PFSK-1 (cell line): ENCODE results near the gene CDT1.

Experiments
- FOXP2 ChIP-seq: optimal IDR thresholded peaks from 2 replicates; pipeline ENCODE3; 2011; ENCODE audit warnings: borderline replicate concordance, control low read depth, inconsistent platforms; ENCODE audit not compliant: insufficient read depth; ENCODE audit errors: extremely low read length, extremely low read depth
- POLR2AphosphoS5 ChIP-seq: IDR thresholded peaks from 2 replicates; pipeline ENCODE4 v1.6.1; 2012; ENCODE audit warnings: low read depth, mild to moderate bottlenecking, control low read depth, low read length, moderate library complexity
- SIN3A ChIP-seq: IDR thresholded peaks from 2 replicates; pipeline ENCODE4 v1.6.1; 2012; ENCODE audit warnings: mild to moderate bottlenecking, low read length, moderate library complexity, borderline replicate concordance; ENCODE audit not compliant: insufficient read depth
- TAF1 ChIP-seq: IDR thresholded peaks from 2 replicates; pipeline ENCODE4 v1.6.1; 2012; ENCODE audit warnings: low read length, control low read depth, borderline replicate concordance; ENCODE audit not compliant: insufficient read depth
- TF ChIP-seq, protein P1 (sequence below), 2 experiments: IDR thresholded peaks; 2 replicates each; pipeline versions ENCODE4 v1.6.1 to v1.8.0; 2011 to 2012; ENCODE audit warnings: low read depth in 2 of 2, low read length in 2 of 2, control low read depth in 1 of 2, inconsistent platforms in 1 of 2, mild to moderate bottlenecking in 1 of 2, moderate library complexity in 1 of 2; ENCODE audit not compliant: insufficient read depth in 1 of 2

The CDT1 gene

GRCh38 chr16:88816736-88817535 lies 13.3 kb downstream of the CDT1 start:
- TF ChIP-seq POLR2AphosphoS5 (no peak), SIN3A (no peak), FOXP2 (no peak), TAF1 (no peak)
- TF ChIP-seq, protein P1, sequence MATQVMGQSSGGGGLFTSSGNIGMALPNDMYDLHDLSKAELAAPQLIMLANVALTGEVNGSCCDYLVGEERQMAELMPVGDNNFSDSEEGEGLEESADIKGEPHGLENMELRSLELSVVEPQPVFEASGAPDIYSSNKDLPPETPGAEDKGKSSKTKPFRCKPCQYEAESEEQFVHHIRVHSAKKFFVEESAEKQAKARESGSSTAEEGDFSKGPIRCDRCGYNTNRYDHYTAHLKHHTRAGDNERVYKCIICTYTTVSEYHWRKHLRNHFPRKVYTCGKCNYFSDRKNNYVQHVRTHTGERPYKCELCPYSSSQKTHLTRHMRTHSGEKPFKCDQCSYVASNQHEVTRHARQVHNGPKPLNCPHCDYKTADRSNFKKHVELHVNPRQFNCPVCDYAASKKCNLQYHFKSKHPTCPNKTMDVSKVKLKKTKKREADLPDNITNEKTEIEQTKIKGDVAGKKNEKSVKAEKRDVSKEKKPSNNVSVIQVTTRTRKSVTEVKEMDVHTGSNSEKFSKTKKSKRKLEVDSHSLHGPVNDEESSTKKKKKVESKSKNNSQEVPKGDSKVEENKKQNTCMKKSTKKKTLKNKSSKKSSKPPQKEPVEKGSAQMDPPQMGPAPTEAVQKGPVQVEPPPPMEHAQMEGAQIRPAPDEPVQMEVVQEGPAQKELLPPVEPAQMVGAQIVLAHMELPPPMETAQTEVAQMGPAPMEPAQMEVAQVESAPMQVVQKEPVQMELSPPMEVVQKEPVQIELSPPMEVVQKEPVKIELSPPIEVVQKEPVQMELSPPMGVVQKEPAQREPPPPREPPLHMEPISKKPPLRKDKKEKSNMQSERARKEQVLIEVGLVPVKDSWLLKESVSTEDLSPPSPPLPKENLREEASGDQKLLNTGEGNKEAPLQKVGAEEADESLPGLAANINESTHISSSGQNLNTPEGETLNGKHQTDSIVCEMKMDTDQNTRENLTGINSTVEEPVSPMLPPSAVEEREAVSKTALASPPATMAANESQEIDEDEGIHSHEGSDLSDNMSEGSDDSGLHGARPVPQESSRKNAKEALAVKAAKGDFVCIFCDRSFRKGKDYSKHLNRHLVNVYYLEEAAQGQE (IDR thresholded peaks at IDR 0.05; ENCODE audit: insufficient read depth in 1 of 2, low read depth in 2 of 2, low read length in 2 of 2), result no peak

GRCh38 chr16:88817785-88818574 lies 14.4 kb downstream of the CDT1 start:
- TF ChIP-seq TAF1 (no peak), FOXP2 (no peak), SIN3A (no peak), POLR2AphosphoS5 (no peak)
- TF ChIP-seq, protein P1 (IDR thresholded peaks at IDR 0.05; ENCODE audit: insufficient read depth in 1 of 2, low read depth in 2 of 2, low read length in 2 of 2), result no peak

DNA sequence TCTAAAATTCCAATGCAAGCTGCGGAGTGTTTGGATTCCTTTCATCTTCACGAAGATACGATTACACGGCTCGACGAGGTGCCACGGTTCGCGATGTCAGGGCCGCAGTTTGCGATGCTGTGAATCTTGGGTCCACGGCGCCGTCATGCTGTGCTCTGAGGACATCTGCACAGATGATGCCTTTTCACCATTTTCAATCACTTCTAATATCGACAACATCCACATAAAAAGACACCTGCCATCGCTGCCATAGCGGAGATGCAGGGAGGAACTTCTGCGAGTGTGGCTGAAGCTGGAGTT lies 14.9 kb downstream of the CDT1 start:
- TF ChIP-seq FOXP2 (no peak), TAF1 (no peak), SIN3A (no peak), POLR2AphosphoS5 (no peak)
- TF ChIP-seq, protein P1 (IDR thresholded peaks at IDR 0.05; ENCODE audit: insufficient read depth in 1 of 2, low read depth in 2 of 2, low read length in 2 of 2), result no peak

DNA sequence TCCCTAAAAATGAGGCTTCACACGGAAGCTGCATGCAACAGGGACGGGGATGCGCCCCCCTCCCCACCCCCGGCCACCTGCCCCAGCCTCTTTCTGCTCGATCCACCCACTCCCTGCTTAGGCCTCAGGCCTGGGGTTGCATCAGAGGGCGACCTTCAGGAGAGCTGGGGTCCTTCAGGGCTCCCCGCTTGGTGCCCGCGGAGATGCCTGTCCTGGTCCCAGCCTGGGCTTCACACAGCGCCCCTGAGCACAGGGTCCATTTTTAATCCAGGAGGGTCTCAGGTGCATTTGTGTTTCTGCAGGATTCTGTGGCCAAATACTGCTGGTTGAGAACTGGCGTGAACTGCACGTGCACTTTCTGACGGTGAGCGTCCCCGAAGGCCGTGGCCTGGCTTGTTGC lies 15.5 kb downstream of the CDT1 start:
- TF ChIP-seq FOXP2, result no peak
- no peak for TF ChIP-seq TAF1
- no peak for TF ChIP-seq SIN3A
- TF ChIP-seq, protein P1 (IDR thresholded peaks at IDR 0.05; ENCODE audit: insufficient read depth in 1 of 2, low read depth in 2 of 2, low read length in 2 of 2), result no peak
- TF ChIP-seq POLR2AphosphoS5, result no peak
